Vagina (tissue), 2 donors: ENCODE data around the gene ATP2A3.

Source experiments
- CTCF ChIP-seq, 3 experiments: fragments of 450-650 bp in 2 of 3; fragments of 200-600 bp in 1 of 3; sonication (generic) in 1 of 3; IDR thresholded peaks; one replicate each; pipeline ENCODE4 v1.5.1; 2017 to 2019; ENCODE audit warnings: antibody characterized with exemption in 3 of 3, mild to moderate bottlenecking in 2 of 3, moderate library complexity in 2 of 3
- POLR2A ChIP-seq, 2 donors: fragments of 450-650 bp; IDR thresholded peaks; one replicate each; pipeline ENCODE4 v1.6.1; 2017; ENCODE audit warnings: antibody characterized with exemption in 2 of 2, mild to moderate bottlenecking in 2 of 2, moderate library complexity in 2 of 2
- POLR2AphosphoS5 ChIP-seq, 2 donors: sonication (generic); formaldehyde crosslinking; IDR thresholded peaks; one replicate each; pipeline ENCODE4 v1.9.0; 2017; ENCODE audit warnings: antibody characterized with exemption in 2 of 2, mild to moderate bottlenecking in 2 of 2, low read depth in 1 of 2; ENCODE audit not compliant: insufficient read depth in 1 of 2

- TF ChIP-seq CTCF (IDR thresholded peaks at IDR 0.05) (no peak), POLR2A (IDR thresholded peaks at IDR 0.05) (no peak), POLR2AphosphoS5 (IDR thresholded peaks at IDR 0.05; ENCODE audit: insufficient read depth in 1 of 2, low read depth in 1 of 2) (no peak)
These were observed 68.9 kb downstream of the ATP2A3 start for GRCh38 chr17:3895354-3895753.
